Measurements from ENCODE around the gene PAK4. TPM values are rescaled to one million over a fixed set of nuclear protein-coding genes. Genes with fewer than 3 reads are reported as not detected.
A peak's percentile ranks its signal among the peaks of the same experiment; 100 is the strongest.

The PAK4 gene
- total and polyA plus RNA-seq, 2 of the 13 experiments (the other 11 are each of a cell fraction or from before 2014, with no cell fraction given): 9.5 to 17.8 TPM

GRCh38 chr19:39181500-39182173, 56.1 kb downstream of the PAK4 start:
- WGBS (ENCODE audit: low lambda C conversion rate): 52% methylated on average over 18 of the region's 21 CpGs
- Histone ChIP-seq H3K4me2 (ENCODE audit: low read depth, low read length) (no peak overlapping the region), H2AFZ (ENCODE audit: low read length) (no peak overlapping the region), H3K4me3 (replicated peaks in 1 of 3; ENCODE audit: insufficient read depth in 1 of 3, low read depth in 2 of 3, low read length in 3 of 3) (no peak overlapping the region), H3K36me3 (replicated peaks in 1 of 2; ENCODE audit: control insufficient read depth in 1 of 2, insufficient read depth in 2 of 2, low read length in 2 of 2) (peaks cover 3 to 12% of the 10 kb centered on the region in 2 experiments; a peak in 3 of 5 replicates), H3K79me2 (ENCODE audit: insufficient read depth, low read length) (no peaks in the 10 kb centered on the region), H4K20me1 (ENCODE audit: insufficient read depth, low read length) (no peaks in the 10 kb centered on the region), H3K27ac (ENCODE audit: extremely low read length, insufficient read depth, low read length) (no peak overlapping the region), H3K27me3 (ENCODE audit: control insufficient read depth in 1 of 2, insufficient read depth in 2 of 2, low read length in 2 of 2) (no peaks in the 10 kb centered on the region; a peak in 1 of 5 replicates), H3K4me1 (ENCODE audit: insufficient read depth, low read length) (peaks cover 13% of the 10 kb centered on the region), H3K9ac (ENCODE audit: insufficient read depth, low read depth, low read length) (no peak overlapping the region), H3K9me3 (ENCODE audit: low read length) (no peaks in the 10 kb centered on the region)
- BruUV-seq (replicated peaks): no TSS peak
- CTCF ChIA-PET (ENCODE audit: low intra/inter-chr PET ratio, low total read pairs): no interaction called here
- POLR2A ChIA-PET: no interaction called here
- DNase-seq (ENCODE audit: low spot score) (no peak), ATAC-seq (peak; percentile 23; the same call in 2 of the 3 replicates), FAIRE-seq (no peak)
- TF ChIP-seq AGO2 (optimal IDR thresholded peaks at IDR 0.05; ENCODE audit: low read depth, low read length) (peak; percentile 81), NFIC (IDR thresholded peaks at IDR 0.05; ENCODE audit: low read length) (no peak), FOXA1 (IDR thresholded peaks at IDR 0.05) (no peak), FOXA1 (CRISPR knock-in tag; IDR thresholded peaks at IDR 0.05) (0 out of 2 replicates have a peak, but pooled peaks have one; percentile 9), AGO1 (IDR thresholded peaks at IDR 0.05; ENCODE audit: low read depth, low read length, poor library complexity, severe bottlenecking) (peak; percentile 94), PATZ1 (CRISPR knock-in tag; IDR thresholded peaks at IDR 0.05) (peak; percentile 86), FOXA3 (CRISPR knock-in tag; IDR thresholded peaks at IDR 0.05) (0 out of 2 replicates have a peak, but pooled peaks have one; percentile 16), ZNF282 (IDR thresholded peaks at IDR 0.05; ENCODE audit: partially characterized antibody) (no peak), IKZF5 (CRISPR knock-in tag; IDR thresholded peaks at IDR 0.05) (no peak), RBM22 (optimal IDR thresholded peaks at IDR 0.05; ENCODE audit: low read length) (peak; percentile 77), ZNF337 (CRISPR knock-in tag; IDR thresholded peaks at IDR 0.05; ENCODE audit: borderline replicate concordance, low read depth) (no peak)
- intact Hi-C loops (cut with micrococcal nuclease; ENCODE audit: unreplicated experiment): loop anchor here (10.0 kb wide), 1 partner anchor 217 kb away; no protein-coding TSS in a partner anchor
- in situ Hi-C loops (cut with HindIII; ENCODE audit: extremely low pct_ligation_motif_present, low pct_unique_long_range_greater_than_20kb): loop anchor here (5.0 kb wide), 1 partner anchor 59 kb away; no protein-coding TSS in a partner anchor

All from HepG2 (cell line).